ENCODE results near the gene SNAP29.

The SNAP29 gene

DNA sequence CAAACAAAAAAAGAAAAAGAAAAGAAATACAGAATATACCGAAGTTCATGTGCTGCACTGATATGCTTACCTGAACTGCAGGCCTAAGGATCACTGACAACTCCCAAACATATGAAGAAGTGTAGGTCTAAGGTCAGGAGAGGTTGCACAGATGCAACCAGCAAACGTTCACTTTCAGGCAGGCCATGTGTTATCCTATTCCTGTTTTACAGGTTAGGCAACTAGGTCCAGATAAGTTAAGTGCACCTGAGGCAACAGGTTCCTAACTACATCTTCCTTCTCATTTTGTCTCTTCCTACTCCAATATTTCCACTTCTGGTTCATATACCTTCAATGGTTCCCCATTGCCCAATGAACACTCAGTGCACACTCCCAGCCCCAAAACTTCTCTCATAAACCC lies 15.3 kb upstream of the SNAP29 start:
- H3K4me1 ChIP-seq (ENCODE audit: insufficient read depth, poor library complexity, severe bottlenecking): no peaks in the 10 kb centered on the region
- no peaks in the 10 kb centered on the region for H3K9me3 ChIP-seq (ENCODE audit: severe bottlenecking)
- no peaks in the 10 kb centered on the region for H3K27me3 ChIP-seq (ENCODE audit: insufficient read depth, poor library complexity, severe bottlenecking)
- H3K4me3 ChIP-seq (ENCODE audit: severe bottlenecking): no peak overlapping the region
- no peaks in the 10 kb centered on the region for H3K36me3 ChIP-seq (ENCODE audit: low read depth)
- DNase-seq (ENCODE audit: low spot score) (no peak), ATAC-seq (ENCODE audit: low read depth) (no peak)
- H3K27ac ChIP-seq (ENCODE audit: poor library complexity, severe bottlenecking): no peak overlapping the region
- TF ChIP-seq CTCF (IDR thresholded peaks at IDR 0.05; ENCODE audit: poor library complexity, severe bottlenecking): no peak

- DNase-seq (ENCODE audit: low spot score): no peak
Measured at GRCh38 chr22:20844055-20845037, 14.5 kb upstream of the SNAP29 start.

GRCh38 chr22:20847318-20847822 lies 11.4 kb upstream of the SNAP29 start:
- H3K27me3 ChIP-seq (ENCODE audit: insufficient read depth, poor library complexity, severe bottlenecking): no peaks in the 10 kb centered on the region
- H3K4me3 ChIP-seq (ENCODE audit: severe bottlenecking): no peak overlapping the region
- no peaks in the 10 kb centered on the region for H3K4me1 ChIP-seq (ENCODE audit: insufficient read depth, poor library complexity, severe bottlenecking)
- TF ChIP-seq CTCF (IDR thresholded peaks at IDR 0.05; ENCODE audit: poor library complexity, severe bottlenecking): no peak
- ATAC-seq (ENCODE audit: low read depth) (no peak), DNase-seq (ENCODE audit: low spot score) (no peak)
- H3K27ac ChIP-seq (ENCODE audit: poor library complexity, severe bottlenecking): no peak overlapping the region
- no peaks in the 10 kb centered on the region for H3K36me3 ChIP-seq (ENCODE audit: low read depth)
- H3K9me3 ChIP-seq (ENCODE audit: severe bottlenecking): no peaks in the 10 kb centered on the region

More at GRCh38 chr22:20844055-20845037, 14.5 kb upstream of the SNAP29 start:
- Histone ChIP-seq H3K36me3 (ENCODE audit: low read depth) (no peaks in the 10 kb centered on the region), H3K27ac (ENCODE audit: poor library complexity, severe bottlenecking) (no peak overlapping the region), H3K27me3 (ENCODE audit: insufficient read depth, poor library complexity, severe bottlenecking) (no peaks in the 10 kb centered on the region), H3K4me3 (ENCODE audit: severe bottlenecking) (no peak overlapping the region), H3K4me1 (ENCODE audit: insufficient read depth, poor library complexity, severe bottlenecking) (no peaks in the 10 kb centered on the region), H3K9me3 (ENCODE audit: severe bottlenecking) (no peaks in the 10 kb centered on the region)
- TF ChIP-seq CTCF (IDR thresholded peaks at IDR 0.05; ENCODE audit: poor library complexity, severe bottlenecking): no peak
- ATAC-seq (ENCODE audit: low read depth): no peak

DNA sequence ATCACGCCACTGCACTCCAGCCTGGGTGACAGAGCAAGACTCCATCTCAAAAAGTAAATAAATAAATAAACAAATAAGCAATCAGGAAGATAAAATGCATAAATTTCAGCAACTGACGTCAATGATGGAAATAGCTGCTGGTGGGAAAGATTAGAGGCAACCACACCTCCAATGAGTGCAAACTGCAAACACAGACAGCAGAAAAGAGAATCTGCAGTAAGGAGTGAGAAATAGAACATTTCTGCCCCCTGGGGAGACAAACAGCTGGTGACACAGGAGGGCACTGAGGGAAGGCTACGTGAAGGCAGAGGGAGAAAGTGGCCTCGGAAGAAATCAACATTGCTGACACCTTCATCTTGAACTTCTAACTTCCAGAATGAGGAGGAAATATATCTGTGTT lies 6.7 kb upstream of the SNAP29 start:
- Histone ChIP-seq H3K4me3 (ENCODE audit: severe bottlenecking) (no peak overlapping the region), H3K27ac (ENCODE audit: poor library complexity, severe bottlenecking) (no peak overlapping the region), H3K9me3 (ENCODE audit: severe bottlenecking) (no peaks in the 10 kb centered on the region), H3K36me3 (ENCODE audit: low read depth) (no peaks in the 10 kb centered on the region), H3K4me1 (ENCODE audit: insufficient read depth, poor library complexity, severe bottlenecking) (no peaks in the 10 kb centered on the region), H3K27me3 (ENCODE audit: insufficient read depth, poor library complexity, severe bottlenecking) (no peaks in the 10 kb centered on the region)
- no peak for DNase-seq (ENCODE audit: low spot score)
- no peak for TF ChIP-seq CTCF (IDR thresholded peaks at IDR 0.05; ENCODE audit: poor library complexity, severe bottlenecking)
- no peak for ATAC-seq (ENCODE audit: low read depth)

DNA sequence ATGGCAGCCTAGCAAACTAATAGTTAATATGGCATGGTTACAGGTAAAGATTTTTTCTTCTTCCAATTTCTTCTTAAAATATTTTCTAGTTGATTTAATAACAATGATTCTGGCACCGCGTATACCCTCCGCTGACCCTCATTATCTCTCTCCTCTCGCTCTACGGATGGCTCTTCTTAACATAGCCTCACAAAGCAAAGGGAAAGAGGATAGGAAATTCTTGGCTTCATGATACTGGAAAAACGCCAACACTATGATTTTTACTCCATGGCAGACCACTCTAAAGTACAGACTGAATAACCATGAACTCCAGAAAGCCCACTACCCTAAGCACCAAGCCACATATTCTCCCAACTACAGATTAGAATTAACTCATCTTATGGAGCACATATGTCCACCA lies 6.3 kb upstream of the SNAP29 start:
- Histone ChIP-seq H3K4me1 (ENCODE audit: insufficient read depth, poor library complexity, severe bottlenecking) (no peaks in the 10 kb centered on the region), H3K36me3 (ENCODE audit: low read depth) (no peaks in the 10 kb centered on the region), H3K27me3 (ENCODE audit: insufficient read depth, poor library complexity, severe bottlenecking) (no peaks in the 10 kb centered on the region), H3K27ac (ENCODE audit: poor library complexity, severe bottlenecking) (no peak overlapping the region), H3K9me3 (ENCODE audit: severe bottlenecking) (no peaks in the 10 kb centered on the region), H3K4me3 (ENCODE audit: severe bottlenecking) (no peak overlapping the region)
- no peak for TF ChIP-seq CTCF (IDR thresholded peaks at IDR 0.05; ENCODE audit: poor library complexity, severe bottlenecking)
- ATAC-seq (ENCODE audit: low read depth) (no peak), DNase-seq (ENCODE audit: low spot score) (no peak)
